GM21360 (cell line): ENCODE data around the gene RMDN2.

ENCODE experiments used
- ATAC-seq: cut with Tn5 transposase; IDR thresholded peaks from one replicate; pipeline ENCODE4 v1.9.1; 2021; ENCODE audit warnings: mild to moderate bottlenecking, moderate library complexity; ENCODE audit not compliant: unreplicated experiment

The RMDN2 gene, protein sequence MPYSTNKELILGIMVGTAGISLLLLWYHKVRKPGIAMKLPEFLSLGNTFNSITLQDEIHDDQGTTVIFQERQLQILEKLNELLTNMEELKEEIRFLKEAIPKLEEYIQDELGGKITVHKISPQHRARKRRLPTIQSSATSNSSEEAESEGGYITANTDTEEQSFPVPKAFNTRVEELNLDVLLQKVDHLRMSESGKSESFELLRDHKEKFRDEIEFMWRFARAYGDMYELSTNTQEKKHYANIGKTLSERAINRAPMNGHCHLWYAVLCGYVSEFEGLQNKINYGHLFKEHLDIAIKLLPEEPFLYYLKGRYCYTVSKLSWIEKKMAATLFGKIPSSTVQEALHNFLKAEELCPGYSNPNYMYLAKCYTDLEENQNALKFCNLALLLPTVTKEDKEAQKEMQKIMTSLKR

DNA sequence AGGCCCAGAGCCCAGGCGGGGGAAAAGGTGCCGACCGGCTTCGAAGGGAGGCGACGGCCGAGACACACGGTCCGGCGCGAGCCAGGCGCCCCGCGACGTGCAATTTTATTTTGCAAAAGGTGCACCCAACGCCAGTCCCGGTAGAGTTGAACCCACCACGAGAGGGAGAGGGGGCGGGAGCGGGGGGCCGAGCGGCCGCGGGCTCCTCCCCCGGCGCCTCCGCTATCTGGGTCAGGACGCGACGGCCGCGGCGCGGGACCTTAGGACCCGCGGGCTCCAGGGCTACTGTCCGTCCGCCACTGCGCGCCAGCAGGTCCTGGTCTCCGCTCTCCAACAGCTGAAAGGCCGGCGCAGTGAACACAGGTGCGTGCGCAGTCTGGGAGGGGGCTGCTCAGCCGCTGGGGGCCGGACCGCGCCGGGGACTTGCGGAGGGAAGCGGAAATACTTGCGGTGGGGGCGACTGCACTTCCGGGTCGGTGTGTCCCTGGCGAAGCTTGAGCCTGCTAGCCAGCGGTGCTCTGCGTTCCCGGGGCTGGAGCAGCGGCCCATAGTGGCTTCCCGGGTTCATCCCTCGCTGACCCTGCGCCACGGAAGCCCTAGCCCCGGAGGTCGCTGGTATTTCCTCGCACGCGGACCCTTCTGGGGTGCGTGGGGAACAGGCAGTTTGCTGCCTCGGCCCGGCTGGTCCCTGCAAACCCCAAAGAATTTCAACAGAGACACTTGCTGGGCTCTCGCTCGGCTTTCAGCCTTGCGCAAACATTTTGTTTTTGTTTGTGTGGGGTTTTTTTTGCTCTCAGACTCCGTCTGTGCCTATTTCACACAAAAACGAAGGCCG lies at the start of gene RMDN2:
RMDN2 (plus strand) TSS at position 225 of the 835 bp plus-strand sequence. CDS start 3,991 bp downstream, outside the sequence.
- peak; percentile 86 for ATAC-seq

DNA sequence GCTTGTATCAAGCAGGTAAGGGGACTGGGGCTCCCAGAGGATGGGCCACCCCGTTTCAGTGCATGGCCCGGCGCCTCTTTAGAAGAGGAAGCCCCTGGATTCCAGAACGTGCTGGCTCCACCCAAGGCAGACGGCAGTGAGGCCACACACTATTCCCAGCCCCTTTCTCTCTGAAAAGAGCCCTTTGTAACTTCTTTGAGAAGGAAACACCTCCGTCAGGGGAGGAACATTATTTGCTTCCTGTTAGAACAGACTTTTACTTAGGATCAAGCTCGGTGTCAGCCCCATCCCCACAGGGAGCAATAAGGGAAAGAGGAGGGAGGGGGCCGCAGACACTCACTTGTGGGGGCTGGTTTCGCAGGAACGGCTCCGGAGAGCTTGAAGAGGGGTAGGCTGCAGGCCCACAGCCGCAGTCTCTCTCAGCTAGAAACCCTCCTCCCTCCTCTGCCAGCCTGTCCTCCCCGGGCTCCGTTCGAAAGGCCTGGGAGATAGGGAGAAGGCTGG lies 49.6 kb upstream of the RMDN2 start:
- ATAC-seq, result no peak

DNA sequence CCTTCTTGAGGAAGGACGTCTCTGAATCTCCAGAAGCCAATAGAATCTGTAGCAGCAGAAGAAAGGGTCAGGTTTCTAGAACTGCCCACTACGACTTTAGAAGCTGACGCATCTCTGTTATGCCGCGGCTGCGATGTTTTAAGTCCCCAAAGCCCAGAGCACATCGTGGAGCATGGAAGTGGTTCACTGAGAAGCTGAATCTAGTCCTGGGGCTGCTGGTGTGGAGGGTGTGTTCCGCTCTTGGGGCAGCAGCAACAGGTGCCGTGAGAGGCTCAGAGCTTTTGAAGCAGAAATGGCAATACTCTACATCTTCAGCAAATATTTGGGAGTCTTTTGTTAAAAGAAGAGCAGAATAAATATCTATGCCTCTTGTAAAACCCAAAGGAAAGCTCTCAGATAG lies 48.9 kb upstream of the RMDN2 start:
- no peak for ATAC-seq

DNA sequence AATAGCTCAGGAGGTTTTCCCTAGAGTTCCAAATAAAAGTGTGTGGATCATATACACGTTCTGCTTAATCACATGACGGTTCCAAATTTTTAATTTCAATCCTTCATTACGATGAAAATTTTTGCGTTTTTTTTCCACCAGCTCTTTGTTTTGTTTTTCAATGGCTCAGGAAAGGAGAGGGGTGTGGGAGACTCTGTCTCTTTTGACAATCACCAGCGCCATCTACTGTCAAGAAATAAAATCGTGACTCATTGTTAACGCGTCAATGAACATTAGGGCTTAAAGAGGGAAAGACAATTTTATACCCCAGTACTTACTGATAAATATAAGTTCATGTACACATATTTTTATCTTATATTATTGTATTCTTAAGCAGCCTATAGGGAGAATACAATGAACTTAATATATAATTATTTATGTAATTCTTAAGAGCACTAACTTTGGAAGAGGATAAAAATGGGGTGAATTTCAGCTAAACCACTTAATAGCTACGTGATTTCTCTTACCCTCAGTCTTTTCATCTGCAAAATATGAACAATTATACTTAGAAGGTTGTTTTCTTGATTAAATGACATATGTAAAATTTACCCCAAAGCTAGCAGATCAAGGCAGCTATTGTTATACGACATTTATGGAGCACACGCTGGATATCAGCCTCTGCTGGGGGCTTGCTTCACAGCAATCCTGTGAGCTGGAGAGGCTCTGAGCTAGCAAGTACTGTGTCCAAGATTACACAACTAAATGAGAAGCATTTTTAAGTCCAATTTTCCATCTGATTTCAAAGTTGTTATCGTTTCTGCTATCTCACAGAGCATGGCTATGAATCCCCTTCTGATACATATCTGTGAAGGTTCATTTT lies 47.4 kb upstream of the RMDN2 start:
- no peak for ATAC-seq

DNA sequence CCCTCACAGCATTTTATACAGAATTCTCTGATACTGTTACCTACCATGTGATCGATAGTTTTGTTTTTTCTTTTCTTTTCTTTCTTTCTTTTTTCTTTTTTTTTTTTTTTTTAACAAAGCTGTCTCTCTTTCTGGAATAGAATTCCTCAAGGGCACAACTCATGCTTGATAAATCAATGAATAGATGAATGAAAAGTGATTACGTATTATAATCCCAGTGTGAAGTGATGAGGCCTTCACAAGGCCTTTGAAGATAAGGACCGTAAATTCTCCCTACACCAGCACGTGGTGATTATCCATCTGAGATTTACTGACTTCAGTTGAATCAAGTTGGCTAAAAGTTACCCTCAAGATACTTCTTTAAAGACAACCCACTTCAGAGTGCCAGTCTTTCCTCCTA lies 46.6 kb upstream of the RMDN2 start:
- ATAC-seq, result no peak

DNA sequence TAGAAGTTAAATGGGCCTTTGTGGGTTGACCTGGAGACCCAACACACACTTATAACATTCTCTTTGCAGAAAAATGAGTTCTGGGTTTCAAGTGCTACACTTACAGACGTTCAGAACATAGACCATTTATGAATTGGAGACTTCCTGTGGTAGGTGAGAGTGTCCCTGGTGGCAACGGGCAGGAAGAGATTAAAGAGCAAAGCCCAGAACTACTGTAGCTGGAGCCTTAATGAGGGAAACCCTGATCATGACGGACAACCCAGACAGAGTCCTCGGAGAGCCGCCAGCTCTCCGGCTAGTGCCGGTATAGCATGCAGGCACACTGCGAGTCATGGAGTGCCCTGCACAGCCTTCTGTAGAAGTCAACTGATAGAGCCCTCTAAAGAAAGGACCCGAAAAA lies 44.5 kb upstream of the RMDN2 start:
- no peak for ATAC-seq

DNA sequence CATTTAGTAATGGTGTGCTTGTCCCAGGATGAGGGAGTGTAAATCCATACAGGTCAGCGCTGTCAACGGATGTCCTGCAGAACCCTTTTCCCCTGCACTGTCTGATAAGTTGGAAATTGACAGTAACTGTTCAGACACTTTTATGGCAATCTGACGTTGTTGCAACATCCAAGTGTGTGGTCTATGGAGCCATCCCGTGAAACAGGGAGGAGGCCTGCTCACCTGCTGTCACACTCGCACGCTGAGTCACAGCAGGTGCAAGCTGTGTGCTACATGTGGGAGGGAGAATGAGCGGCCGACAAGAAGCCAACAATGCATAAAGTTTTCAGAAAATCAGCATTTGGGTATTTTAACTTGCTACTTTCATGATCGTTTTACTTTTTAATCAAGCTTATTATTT lies 43.7 kb upstream of the RMDN2 start:
- ATAC-seq, result no peak

DNA sequence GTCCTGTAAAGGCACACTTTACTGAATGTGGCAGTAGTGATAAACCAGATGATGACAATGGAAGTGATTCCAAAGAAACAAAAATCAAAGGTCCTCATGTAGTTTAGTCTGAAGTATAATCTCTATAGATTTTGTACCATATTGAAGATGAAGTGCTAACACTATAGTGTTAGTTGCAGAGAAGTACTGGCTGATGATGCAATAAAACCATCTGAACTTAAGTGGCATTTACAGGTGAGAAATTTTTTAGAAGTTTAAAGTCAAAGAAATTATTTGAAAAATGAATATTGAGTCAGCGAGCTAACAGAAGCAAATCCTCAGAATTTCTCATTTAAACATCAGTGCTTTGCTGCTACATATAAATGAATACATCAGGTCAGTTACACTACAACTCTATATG lies 43.1 kb upstream of the RMDN2 start:
- ATAC-seq, result no peak

DNA sequence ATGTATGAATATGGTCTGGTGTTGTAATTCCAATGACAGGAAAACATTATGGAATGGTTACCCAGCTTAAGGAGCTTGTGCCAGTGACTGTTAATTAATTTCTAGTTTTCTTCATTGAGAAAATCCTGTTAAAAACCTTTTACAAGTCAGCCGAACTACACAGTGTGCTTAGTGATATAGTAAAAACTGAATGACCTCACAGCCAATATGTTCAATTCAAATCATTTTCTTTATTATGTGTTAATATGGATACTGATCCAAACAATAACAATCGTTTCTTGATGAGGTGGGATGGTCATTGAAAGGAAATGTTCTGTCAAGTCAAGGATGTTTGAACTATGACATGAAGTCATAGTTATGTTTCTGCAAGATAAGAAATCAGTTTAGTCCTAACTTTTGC lies 41.6 kb upstream of the RMDN2 start:
- no peak for ATAC-seq

DNA sequence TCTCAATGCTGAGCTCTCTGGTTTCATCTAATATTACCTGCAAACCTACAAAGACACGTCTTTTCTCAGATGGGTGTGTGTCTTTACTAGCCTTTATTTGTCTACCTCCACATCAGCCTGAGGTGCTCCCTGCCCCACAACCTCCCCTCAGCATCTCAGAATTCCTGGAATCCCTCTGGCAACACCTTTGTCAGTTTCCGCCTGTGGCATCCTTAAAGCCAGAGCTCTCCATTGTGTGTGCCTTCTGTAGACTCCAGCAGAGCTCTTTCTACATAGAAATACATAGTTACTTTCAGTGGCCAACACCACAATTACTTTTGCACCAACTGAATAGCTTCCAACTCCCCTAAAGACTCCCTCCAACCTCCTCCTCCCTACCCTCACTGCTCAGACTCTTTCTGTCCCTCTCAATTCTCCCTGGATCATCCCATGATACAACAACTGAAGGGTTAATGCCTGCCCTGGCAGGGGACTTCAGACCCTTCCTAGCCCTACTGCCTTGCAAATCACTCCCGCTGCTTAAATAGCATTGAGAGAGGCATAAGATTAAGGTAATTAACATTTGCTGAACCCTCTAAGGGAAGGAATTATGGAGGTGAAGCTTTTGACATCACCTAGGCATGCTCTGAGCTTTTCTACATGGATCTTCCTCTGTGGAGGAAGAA lies 39.6 kb upstream of the RMDN2 start:
- no peak for ATAC-seq

DNA sequence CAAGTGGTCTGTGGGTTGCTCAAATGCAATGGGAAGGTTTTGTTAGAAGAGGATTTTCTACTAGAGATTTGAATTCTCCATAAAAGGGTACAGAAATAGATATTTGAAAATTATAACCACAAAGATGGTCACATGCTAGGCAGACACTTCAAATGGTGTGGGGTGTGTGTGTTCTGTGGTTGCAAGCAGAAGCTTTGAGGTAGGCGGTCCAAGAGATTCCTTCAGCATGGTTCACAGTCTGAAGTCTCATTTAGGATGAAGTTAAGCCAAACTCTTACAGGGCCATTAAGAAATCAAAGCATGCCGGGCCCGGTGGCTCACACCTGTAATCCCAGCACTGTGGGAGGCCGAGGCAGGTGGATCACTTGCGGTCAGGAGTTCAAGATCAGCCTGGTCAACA lies 38.3 kb upstream of the RMDN2 start:
- ATAC-seq, result no peak

DNA sequence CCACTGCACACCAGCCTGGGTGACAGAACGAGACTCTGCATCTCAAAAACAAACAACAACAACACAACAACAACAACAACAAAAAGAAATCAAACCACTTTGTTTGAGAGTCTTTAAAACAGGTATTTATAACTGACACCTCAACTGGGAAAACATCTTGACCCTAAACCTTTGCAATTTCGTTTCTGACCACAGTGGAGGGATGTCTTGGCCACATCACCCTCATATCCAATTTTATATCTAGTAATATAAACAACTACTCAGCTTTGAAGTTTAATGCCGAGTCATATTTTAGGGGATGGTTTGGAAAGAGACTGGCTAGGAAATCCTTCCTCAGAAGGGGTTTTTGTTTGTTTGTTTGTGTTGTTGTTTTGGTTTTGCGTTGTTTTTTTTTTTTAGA lies 37.8 kb upstream of the RMDN2 start:
- ATAC-seq, result no peak

DNA sequence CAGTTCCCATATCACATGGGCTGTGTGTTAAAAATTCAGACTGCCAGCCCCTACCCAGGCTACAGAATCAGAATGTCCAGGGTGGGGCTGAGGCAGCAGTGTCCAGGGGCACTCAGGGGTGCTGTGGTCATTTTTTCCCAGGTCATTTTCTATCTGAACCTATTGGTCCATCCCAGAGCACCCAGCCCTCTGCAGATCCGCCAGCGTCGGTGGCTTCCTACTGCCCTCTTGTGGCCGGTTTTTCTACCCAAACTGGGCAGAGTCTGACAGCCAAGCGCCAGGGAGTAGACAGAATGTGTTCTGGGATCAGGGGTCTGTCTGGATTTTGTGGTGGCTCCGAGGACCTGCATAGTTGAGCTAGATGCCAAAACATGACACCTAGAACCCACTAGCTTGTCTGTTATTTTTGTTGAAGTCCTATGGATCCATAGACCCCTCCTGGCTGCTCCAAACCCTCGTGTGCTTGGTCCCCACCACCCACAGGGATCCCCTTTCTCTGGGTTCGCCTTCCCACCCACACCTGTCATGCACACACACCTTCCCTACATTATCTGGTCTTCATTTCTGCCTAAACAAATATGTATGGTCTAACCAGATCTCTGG lies 34.1 kb upstream of the RMDN2 start:
- ATAC-seq, result peak; percentile 40

DNA sequence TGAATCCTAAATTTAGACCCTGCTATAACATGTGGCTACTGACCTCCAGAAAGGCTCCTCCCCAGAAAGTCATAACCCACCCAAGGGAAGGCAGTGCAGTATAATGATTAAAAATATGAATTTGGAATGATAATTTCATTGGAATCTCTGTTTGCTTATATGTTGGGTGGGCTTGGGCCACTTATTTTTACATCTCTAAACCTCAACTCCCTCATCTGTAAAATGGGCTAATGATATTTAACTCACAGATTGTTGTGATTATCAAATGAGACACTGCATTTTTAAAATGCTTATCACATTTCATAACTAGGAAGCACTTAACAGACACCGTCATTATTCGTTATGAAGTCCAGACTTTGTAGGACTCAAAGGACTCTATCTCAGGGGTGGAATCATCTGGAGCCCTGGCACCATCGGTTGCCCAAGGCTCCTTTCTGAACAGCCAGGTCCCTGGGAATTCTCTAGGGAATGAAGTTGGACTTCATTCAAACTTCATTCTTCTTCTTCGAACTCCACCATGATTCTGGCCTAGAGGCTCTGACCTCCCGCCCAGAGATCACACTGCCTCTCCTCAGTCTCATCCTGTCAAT lies 33.1 kb upstream of the RMDN2 start:
- no peak for ATAC-seq

DNA sequence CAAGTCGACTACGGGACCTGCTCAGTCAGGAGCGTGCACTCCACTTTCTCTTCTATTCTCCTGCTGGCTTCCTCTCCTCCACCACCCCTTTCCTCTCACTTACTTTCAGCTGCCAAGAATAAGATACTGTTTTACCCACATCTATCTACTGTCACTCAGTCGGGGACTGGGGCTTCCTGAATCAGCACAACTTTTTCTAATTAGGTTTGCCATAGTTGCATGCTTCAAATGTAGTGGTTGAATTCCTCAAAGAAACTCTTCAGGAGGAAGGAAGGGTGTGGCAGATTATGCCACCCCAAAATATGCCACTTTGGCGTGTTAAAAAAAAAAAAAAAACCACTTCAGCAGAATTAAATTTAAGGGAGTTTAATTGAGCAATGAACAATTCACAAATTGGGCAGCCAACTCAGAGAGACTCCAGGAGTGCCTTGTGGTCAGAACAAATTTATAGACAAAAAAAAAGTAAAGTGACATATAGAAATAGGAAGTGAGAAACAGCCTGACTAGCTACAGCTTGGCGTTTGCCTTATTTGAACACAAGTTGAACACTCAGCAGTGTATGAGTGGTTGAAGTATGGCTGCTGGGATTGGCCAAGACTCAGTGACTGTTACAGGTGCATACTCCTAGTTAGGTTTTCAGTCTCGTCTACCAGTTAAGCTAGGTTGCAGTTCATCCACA lies 32.5 kb upstream of the RMDN2 start:
- ATAC-seq, result peak; percentile 56

DNA sequence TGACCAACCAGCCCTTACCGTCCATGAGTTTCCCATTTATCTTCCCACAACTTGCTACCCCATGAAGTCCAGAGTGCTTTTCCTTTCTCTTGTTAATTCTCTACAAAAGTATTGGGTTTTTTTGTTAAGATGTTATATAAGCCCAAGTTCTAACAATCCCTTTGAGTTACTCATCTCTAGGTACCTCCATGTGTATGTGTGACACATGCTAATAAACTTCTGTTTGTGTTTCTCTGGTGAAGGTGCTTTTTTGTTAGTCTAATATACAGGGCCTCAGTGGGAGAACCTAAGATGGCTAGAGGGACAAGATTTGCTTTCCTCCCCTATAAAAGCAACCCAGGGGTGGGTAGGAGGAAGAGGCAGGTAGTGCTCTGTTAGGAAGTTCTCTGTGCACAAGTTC lies 31.8 kb upstream of the RMDN2 start:
- ATAC-seq, result no peak

DNA sequence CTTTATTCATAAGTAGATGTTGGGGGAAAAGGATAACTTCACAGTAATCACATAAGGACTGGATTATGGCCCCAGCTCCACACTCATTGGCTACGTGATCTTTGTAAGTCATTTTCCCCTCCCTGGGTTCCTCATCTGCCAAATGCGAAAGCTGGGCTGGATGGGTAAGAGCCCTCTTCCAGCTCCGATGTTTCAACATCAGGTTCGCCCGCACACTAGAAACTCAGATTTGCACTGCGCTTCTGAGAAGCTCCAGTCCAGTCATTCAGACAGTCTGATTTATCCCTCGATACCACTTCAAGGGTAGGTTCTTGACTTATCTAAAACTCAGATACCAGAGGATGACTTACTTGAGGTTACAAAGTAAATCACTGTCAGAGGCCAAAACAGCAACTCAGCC lies 31.0 kb upstream of the RMDN2 start:
- ATAC-seq, result no peak

DNA sequence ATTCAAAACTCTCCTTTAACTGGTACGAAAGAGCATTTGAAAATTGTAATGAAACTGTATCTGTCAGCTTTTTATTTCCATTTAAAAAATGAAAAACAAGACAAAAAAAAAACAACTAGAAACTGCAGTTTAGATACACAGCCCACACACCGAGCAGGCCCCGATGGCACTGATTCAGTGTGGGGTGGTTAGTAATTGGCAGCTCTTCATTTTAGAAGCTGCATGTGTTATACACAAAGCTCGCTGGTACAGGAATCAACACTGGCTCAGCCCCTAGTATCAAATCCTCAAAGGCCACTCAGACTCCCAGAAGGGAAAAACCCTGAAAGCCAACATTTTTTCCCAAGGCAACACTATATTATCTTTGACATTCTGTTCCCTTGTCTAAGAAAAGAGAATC lies 30.5 kb upstream of the RMDN2 start:
- ATAC-seq, result no peak

DNA sequence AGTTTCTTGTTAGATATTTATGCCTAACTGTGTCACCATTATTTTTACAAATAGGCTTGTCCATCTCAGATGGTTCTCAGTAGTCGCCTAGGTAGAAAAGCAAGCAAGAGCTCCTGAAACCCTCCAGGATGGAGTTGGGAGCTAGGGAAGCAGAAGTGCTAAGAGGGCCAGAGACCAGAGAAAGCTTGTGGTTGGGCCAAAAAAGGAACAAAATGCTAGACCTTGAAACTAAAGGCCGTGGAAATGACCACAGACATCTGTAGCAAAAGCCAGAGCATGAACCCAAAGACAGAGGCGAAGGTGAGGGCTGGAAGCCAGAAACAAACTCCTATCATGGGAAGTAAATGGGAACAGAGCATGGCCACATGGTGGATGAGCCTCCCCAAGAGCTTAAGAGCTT lies 29.9 kb upstream of the RMDN2 start:
- ATAC-seq, result no peak
